ENCODE data around the gene PNPLA3.

PNPLA3 gene

GRCh38 chr22:43921370-43921769 is 2.2 kb upstream of the PNPLA3 start:
- no peak for DNase-seq (ENCODE audit: low read depth in 2 of 3, low spot score in 1 of 3)

DNA sequence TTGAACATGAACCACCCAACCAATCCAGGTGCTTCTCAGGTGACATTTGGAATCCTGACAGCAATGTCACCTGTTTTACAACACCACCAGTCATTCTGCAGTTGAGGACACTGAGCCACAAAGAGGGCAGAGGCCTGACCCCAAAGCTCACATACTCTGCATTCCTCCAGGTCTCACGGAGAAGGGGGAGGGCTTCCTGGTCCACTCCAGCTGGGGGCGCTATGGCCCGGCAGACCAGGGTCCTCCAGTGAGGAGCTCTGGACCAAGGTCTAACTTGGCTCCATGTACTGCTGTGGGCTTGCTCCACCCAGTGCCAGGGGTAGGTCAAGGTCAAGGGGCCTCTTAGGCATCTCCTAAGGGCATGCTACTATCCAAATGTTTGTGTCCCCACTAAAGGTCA is 1.5 kb upstream of the PNPLA3 start:
- DNase-seq (ENCODE audit: low read depth in 2 of 3, low spot score in 1 of 3): no peak

DNA sequence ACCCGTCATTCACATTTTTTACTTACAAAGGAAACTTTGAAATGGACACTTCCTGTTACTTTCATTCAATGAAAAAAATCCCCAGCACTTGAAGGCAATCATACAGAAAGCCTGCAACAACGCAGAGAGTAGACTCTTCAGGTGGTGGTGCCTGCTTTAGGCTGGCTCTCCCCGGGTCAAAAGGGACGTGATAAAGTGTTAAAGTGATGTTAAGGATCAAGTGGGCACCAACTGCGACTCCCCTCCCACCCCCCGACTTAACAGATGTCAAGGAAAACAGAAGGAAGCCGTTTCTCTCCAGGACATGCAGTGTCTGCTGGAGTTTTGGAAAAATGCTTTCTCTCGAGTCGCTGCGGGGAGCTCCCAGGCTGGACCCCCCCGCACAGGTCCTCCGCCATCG is 414 bp upstream of the PNPLA3 start:
- DNase-seq (ENCODE audit: low read depth in 2 of 3, low spot score in 1 of 3): no peak

GRCh38 chr22:43924877-43925276 is 1.3 kb downstream of the PNPLA3 start:
- DNase-seq (ENCODE audit: low read depth in 2 of 3, low spot score in 1 of 3): no peak

DNA sequence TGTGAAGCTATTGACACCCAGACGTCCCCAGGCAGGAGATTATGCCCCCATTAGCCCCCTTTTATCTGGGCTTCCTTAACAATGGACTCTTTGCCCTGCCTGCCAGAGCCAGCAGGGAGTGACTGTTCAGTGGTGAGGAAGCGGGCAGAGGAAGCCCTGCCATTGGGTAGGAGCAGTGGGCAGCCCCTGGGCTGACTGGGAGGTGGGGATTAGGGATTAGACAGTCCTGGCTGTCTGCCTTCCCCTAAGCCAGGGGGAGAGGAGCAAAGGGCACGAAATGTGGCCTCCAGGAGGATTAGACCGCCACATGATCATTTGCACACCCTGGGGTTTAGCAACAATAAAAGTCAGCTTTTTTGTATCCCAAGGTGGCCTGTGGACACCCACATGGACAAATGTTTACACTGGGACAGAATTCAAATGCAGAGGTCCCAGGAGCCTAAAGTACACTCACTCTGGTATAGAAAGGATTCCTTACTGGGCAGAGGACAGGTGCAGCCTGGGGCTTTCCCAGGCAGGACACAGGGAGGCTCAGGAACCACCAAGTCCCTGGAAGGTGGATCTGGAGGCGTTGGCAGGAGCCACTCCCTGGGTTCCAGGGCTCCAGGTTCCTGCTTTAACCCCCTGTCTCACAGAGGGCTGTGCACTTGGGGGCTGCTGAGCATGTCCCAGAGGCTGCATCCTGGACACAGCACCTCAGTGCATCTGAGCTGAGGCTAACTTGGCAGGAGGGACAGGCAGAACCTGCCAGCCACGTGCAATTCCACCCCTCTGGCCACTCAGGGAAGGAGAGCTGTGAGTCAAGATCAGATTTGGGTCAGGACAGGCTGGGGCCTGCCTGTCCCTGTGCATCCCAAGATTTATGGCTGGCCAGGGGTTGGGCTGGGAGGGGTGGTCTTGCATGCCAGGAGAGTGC is 2.1 kb downstream of the PNPLA3 start:
- no peak for DNase-seq (ENCODE audit: low read depth in 2 of 3, low spot score in 1 of 3)

GRCh38 chr22:43926349-43926710 is 2.7 kb downstream of the PNPLA3 start:
- no peak for DNase-seq (ENCODE audit: low read depth in 2 of 3, low spot score in 1 of 3)

DNA sequence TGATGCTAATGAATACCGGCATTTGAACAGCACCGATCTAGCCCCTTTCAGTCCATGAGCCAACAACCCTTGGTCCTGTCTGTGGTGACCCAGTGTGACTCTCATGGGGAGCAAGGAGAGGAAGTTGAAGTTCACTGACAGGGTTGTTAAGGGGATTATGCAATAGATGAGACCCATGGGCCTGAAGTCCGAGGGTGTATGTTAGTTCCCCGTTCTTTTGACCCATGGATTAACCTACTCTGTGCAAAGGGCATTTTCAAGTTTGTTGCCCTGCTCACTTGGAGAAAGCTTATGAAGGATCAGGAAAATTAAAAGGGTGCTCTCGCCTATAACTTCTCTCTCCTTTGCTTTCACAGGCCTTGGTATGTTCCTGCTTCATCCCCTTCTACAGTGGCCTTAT is 4.9 kb downstream of the PNPLA3 start:
- no peak for DNase-seq (ENCODE audit: low read depth in 2 of 3, low spot score in 1 of 3)

DNA sequence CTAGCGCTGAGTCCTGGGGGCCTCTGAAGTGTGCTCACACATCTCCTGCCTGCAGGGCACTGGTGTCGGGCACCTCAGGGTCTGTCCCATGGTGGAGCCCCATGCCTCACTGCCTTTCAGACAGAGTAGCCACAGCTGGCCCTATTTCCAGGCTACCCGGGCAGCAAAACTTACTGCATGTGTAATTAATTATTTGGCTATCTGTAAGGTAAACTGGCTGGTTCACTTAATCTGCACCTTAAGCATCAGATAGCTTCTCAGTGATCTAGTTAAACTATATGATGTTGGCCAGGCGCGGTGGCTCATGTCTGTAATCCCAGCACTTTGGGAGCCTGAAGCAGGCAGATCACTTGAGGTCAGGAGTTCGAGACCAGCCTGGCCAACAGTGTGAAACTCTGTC is 5.3 kb downstream of the PNPLA3 start:
- DNase-seq (ENCODE audit: low read depth in 2 of 3, low spot score in 1 of 3): no peak

DNA sequence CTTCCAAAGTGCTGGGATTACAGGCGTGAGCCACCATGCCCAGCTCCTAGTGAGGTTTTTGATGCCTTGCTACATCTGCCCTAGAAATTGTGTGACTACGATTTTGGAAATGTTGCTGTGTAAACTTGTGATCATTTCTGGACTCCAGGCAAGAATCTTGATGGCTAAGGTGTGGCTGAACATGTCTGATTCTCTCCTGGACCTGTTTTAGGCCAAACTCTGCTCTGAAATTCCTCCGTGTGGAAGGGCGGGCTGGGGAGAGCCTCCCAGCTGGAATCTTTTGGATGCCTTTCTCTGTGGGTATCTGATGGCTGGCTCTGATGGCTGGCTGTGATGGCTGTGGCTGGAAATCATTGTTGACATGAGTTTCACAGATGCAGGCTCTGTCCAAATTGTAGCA is 8.2 kb downstream of the PNPLA3 start:
- DNase-seq (ENCODE audit: low read depth in 2 of 3, low spot score in 1 of 3): no peak

GRCh38 chr22:43941449-43941848 is 17.8 kb downstream of the PNPLA3 start:
- DNase-seq (ENCODE audit: low read depth in 2 of 3, low spot score in 1 of 3): no peak

- no peak for DNase-seq (ENCODE audit: low read depth in 2 of 3, low spot score in 1 of 3)
Measured at GRCh38 chr22:43944670-43945430, 21.2 kb downstream of the PNPLA3 start.

DNA sequence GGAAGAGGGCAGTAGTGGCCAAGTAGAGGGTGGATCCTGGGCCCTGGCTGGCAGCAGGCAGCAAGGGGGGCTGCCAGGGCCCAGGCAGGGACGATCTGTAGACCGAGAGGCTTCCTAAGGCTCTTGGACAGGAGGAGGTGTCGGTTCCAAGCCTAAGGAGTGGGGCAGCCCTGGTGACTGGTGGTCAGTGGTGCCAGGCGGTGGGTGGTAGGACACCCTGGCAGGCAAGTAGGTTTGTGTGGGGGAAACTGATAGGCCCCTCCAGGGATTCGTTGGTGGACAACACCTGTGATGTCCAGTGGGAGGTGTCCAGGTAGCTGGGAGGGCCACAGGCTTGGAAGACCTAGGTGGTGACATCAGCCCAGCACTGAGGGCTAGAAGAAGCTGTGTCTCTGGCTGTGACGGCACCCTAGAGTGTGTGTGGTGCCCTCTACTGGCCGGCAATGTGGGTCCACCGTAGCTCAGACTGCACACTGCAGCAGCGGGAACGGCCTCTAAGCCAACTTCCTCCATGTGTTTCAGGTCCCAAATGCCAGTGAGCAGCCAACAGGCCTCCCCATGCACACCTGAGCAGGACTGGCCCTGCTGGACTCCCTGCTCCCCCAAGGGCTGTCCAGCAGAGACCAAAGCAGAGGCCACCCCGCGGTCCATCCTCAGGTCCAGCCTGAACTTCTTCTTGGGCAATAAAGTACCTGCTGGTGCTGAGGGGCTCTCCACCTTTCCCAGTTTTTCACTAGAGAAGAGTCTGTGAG is 22.2 kb downstream of the PNPLA3 start:
- peak; percentile 52 to 63 (median 59) for DNase-seq (ENCODE audit: low read depth in 2 of 3, low spot score in 1 of 3)

DNA sequence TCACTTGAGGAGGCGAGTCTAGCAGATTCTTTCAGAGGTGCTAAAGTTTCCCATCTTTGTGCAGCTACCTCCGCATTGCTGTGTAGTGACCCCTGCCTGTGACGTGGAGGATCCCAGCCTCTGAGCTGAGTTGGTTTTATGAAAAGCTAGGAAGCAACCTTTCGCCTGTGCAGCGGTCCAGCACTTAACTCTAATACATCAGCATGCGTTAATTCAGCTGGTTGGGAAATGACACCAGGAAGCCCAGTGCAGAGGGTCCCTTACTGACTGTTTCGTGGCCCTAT is 22.7 kb downstream of the PNPLA3 start:
- no peak for DNase-seq (ENCODE audit: low read depth in 2 of 3, low spot score in 1 of 3)

GRCh38 chr22:43948836-43949406 is 25.3 kb downstream of the PNPLA3 start:
- DNase-seq (ENCODE audit: low read depth in 2 of 3, low spot score in 1 of 3): no peak

DNA sequence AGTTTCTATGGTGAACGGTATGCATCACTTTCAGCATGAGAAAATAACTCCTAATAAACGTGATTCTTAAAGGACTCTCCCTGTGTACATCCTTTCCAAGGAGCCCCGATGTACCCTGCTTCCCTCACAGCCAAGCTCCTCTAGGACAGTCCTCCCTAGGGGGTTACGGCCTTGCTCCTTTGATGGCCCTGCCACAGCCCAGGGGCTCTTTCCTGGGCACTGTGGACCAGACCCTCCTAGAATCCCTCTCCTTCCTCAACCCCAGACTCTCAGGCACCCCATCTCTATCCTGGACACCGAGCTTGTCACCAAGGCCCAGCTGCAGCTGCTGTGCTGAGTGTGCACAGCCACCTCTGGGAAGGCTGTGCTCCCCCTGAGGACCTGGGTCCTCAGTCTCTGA is 27.8 kb downstream of the PNPLA3 start:
- DNase-seq (ENCODE audit: low read depth in 2 of 3, low spot score in 1 of 3): no peak

DNA sequence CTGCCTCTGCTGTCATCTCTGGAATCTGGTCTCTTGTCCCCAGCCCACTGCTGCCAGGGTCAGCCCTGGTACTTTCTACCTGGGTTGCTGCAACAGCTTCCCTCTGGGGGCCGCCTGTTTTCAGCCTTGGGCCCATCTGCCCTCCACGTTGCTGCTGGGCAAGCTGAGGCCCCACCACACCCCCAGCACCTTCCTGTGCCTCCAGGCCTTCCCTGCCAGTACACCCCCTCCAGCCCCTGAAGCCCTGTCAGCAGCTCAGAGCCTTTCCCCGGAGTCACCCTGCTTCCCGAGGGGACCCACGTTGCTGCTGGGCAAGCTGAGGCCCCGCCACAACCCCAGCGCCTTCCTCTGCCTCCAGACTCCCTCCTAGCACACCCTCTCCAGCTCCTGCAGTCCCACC is 28.4 kb downstream of the PNPLA3 start:
- DNase-seq (ENCODE audit: low read depth in 2 of 3, low spot score in 1 of 3): no peak

DNA sequence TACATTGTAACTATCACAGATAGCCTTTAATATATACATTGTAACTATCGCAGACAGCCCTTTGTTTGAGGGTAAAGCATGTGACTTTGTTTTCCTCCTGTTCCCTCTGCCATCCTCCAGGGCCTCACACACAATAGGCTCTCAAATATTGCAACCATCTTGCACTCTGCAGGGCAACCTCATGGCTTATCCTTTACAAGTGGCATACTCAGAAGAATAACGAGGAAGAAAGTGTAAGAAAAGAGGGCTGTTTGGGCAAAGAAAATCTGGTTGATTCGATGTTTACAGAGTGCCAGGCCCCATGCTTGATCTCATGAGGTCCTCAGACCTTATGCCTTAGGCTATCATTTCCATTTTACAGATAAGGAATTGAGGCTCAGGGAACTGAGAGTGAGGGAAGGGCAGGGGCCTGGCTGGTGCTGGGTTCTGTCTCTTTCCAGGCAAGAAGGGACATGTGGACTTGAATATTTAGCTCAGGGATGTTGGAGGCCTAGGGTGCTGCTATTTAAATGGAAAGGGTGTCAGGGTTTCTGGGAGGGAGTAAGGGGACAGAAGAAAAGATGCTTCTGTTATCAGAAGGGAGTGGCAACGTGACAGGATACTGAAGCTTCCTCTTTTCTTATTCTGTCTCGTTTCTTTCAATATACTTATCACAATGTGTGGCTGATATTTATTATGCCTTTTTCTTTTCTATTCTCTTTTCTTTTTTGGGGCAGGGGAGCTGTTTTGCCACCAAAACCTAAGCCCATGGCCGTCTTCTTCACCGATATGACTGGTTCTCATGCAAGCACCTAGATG is 30.6 kb downstream of the PNPLA3 start:
- no peak for DNase-seq (ENCODE audit: low read depth in 2 of 3, low spot score in 1 of 3)

DNA sequence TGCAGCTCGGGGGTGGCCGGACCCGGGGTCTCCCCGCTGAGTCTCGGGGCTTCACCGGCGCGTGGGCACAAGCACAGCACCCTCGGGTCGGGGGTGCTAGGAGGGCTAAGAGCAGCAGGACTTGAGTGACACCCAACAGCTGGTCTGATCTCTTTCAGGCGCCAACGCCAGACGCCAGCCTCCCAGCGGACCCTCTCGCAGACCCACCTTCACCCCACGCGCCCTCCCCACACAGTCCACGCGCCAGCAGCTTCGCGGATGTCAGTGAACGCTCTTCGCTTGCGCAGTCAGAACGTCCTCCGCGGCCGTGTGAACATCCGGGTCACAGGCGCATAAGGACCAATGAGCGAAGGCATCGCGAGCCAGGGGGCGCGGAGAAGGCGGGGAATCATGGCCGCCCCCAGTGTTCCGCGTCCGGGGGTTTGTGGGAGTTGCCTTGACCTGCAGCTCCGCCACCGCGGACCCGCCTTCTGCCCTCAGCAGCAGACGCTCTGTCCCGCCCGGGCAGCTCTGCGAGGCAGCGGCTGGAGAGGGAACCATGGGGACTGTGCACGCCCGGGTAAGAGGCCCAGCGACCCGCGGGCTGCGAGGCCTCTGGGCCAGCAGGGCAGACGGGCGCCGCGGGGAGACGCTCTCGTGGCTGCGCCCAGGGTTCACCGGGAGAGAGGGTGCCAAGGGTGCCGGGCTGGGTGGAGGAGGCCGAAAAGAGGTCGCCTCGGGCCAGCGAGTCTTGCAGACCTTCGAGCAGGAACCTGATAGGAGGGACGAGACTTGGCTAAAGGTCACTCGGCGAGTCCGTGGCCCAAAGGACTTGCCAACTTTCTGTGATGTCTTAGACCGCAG is 31.7 kb downstream of the PNPLA3 start, which contains the start of gene SAMM50:
SAMM50 (plus strand) TSS at position 403 of the 843 bp plus-strand sequence; CDS start at position 539, 136 bp downstream.
- DNase-seq (ENCODE audit: low read depth in 2 of 3, low spot score in 1 of 3): peak; percentile 81 to 89 (median 83)

DNA sequence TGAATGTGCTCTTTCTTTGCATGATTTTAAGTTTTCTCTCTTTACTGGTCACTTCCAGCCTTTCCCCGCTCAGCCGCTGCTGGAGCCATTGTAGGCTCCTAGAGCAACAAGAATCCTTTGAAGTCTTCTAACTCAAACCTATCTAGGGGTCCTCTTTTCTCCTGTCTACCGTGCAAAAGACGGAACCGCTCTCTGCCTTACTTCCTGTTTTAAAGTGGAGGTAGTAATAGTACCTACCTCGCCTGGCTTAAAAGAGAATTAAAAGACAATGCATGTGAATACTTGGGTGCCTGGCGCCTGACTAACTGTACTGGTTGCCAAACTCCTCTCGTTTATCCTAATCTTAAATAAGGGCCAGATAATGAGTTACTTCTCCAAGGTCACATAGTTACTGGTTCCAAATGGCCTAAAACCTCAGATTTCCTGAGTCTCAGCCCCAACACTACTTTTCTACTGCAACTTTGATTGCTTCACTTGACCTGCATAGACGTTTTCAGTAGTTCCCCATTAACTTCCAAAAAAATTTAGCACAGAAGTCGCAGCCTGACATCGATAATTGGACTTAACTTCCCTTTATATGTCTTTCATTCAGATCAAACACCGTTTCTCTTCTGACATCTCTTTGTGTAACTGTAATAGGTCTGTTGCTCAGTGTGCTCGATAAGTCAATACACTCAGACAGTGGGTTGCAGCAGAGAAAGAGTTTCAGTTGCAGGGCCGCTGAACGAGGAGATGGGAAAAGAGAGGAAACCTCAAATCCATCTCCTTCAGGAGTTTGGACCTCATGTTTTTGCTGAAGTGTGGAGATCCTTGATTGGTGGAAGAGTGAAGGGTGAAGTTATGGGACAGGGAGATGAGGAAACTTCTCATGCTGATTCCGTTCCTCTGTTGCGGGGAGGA is 32.5 kb downstream of the PNPLA3 start:
- no peak for DNase-seq (ENCODE audit: low read depth in 2 of 3, low spot score in 1 of 3)

Measured in stimulated activated CD4-positive, alpha-beta T cell treated with anti-CD3 and anti-CD28 coated beads, Interleukin-12 subunit alpha, Interleukin-12 subunit beta, amount 100 ng/mL, for 48 hours (primary cell).